H1 (cell line): Measurements from ENCODE around the gene RASEF. TPM values are rescaled to one million over a fixed set of nuclear protein-coding genes. Genes with fewer than 3 reads are reported as not detected.

Experiments used
- CBX5 ChIP-seq: fragments of 300-800, 300-1000 bp; sonication (generic); IDR thresholded peaks from 2 replicates; pipeline ENCODE4 v1.7.1; 2016; ENCODE audit warnings: antibody characterized with exemption, low read length, low read depth
- EZH2 ChIP-seq: fragments of 200-600 bp; sonication (generic); IDR thresholded peaks from 2 replicates; pipeline ENCODE4 v1.7.1; 2012; ENCODE audit warnings: low read depth, mild to moderate bottlenecking, moderate library complexity, low read length, inconsistent platforms; ENCODE audit not compliant: severe bottlenecking
- KDM1A ChIP-seq: fragments of 200-600, 300-600 bp; sonication (generic); IDR thresholded peaks from 2 replicates; pipeline ENCODE4 v1.7.1; 2016; ENCODE audit warnings: mild to moderate bottlenecking, low read length, borderline replicate concordance
- MAFK ChIP-seq: IDR thresholded peaks from 2 replicates; pipeline ENCODE4 v1.6.1; 2012; ENCODE audit warnings: low read depth, mild to moderate bottlenecking, improper control_type of control experiment, low read length
- PHF8 ChIP-seq: fragments of 200-600 bp; sonication (generic); conservative IDR thresholded peaks from 2 replicates; pipeline ENCODE4 v1.7.1; 2012; ENCODE audit warnings: low read depth, mild to moderate bottlenecking, inconsistent platforms, low read length, moderate library complexity
- TAF1 ChIP-seq: IDR thresholded peaks from 2 replicates; pipeline ENCODE4 v1.6.1; 2011; ENCODE audit warnings: mild to moderate bottlenecking, low read depth, low read length
- polyA plus RNA-seq, 7 experiments: library from polyadenylated mRNA; depleted of rRNA in 3 of 7; stranded (reverse) in 5 of 7; unstranded in 2 of 7; fragments of >200 nt in 5 of 7; fragments of 200-250 nt in 2 of 7; gene quantifications; 1 replicate in 5 of 7; 2 replicates in 1 of 7; 4 replicates in 1 of 7; pipeline versions ENCODE4 v1.2.1 to v1.2.3, GENCODE V29; 2011 to 2013; ENCODE audit warnings: missing spikeins in 2 of 7, mixed read lengths in 2 of 7
- total RNA-seq: library from RNA; stranded (reverse); fragmentation: NEBNext Ultra II Directional; extraction: Animal tissue kit (Norgen Biotek cat#: 25700); gene quantifications from 2 replicates; pipeline ENCODE4 v1.2.1, GENCODE V29; 2021
- TF ChIP-seq, protein P1 (sequence below): fragments of 300-600 bp; sonication (generic); IDR thresholded peaks from 2 replicates; pipeline ENCODE4 v1.7.1; 2012; ENCODE audit warnings: low read length, moderate library complexity, mild to moderate bottlenecking, inconsistent platforms; ENCODE audit not compliant: insufficient replicate concordance
- TF ChIP-seq, protein P2 (sequence below): IDR thresholded peaks from 2 replicates; pipeline ENCODE4 v1.6.1; 2011; ENCODE audit warnings: low read length, improper control_type of control experiment

Gene RASEF
- total and polyA plus RNA-seq, 2 of the 8 experiments (the other 6 are each of a cell fraction or from before 2014, with no cell fraction given): 1.1 to 4.6 TPM

DNA sequence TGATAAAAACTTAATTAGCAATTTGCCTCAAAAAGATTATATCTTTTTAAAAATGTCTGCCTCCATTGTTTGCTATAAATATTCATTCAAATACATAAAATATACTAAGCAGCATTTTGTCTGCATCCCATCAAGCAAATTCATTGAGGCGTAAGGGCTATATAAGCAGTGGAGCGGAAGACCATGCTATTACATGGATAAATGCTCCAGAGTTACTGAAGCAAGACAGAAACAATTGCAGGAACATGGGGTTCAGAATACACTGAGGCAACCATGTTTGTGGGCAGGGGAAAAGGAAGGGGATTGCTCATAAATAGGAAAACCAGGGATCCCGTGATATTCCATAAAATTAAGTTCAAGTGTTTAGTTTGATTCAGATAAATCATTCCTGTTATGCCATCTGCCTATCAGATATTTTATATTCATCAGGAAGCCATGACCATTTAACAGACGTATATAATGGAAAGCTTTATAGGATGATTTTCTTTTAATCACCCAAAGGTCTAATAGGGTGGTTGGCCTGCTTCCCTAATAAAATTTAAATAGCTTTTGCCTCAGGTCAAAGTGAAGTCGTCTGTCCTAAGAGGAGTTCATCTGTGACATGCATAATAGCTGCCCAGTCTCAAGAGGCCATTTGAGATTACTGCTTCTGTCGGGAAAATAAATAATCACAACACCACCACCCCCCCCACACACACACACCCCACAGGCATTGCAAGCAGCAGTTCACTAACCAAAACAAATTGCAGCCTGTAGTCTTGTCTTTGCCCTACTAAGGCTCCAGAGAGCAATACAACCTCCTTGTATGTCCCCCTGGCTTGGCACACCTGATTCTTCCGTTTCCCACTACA lies 105.2 kb downstream of the RASEF start (continued):
- TF ChIP-seq, protein P1, sequence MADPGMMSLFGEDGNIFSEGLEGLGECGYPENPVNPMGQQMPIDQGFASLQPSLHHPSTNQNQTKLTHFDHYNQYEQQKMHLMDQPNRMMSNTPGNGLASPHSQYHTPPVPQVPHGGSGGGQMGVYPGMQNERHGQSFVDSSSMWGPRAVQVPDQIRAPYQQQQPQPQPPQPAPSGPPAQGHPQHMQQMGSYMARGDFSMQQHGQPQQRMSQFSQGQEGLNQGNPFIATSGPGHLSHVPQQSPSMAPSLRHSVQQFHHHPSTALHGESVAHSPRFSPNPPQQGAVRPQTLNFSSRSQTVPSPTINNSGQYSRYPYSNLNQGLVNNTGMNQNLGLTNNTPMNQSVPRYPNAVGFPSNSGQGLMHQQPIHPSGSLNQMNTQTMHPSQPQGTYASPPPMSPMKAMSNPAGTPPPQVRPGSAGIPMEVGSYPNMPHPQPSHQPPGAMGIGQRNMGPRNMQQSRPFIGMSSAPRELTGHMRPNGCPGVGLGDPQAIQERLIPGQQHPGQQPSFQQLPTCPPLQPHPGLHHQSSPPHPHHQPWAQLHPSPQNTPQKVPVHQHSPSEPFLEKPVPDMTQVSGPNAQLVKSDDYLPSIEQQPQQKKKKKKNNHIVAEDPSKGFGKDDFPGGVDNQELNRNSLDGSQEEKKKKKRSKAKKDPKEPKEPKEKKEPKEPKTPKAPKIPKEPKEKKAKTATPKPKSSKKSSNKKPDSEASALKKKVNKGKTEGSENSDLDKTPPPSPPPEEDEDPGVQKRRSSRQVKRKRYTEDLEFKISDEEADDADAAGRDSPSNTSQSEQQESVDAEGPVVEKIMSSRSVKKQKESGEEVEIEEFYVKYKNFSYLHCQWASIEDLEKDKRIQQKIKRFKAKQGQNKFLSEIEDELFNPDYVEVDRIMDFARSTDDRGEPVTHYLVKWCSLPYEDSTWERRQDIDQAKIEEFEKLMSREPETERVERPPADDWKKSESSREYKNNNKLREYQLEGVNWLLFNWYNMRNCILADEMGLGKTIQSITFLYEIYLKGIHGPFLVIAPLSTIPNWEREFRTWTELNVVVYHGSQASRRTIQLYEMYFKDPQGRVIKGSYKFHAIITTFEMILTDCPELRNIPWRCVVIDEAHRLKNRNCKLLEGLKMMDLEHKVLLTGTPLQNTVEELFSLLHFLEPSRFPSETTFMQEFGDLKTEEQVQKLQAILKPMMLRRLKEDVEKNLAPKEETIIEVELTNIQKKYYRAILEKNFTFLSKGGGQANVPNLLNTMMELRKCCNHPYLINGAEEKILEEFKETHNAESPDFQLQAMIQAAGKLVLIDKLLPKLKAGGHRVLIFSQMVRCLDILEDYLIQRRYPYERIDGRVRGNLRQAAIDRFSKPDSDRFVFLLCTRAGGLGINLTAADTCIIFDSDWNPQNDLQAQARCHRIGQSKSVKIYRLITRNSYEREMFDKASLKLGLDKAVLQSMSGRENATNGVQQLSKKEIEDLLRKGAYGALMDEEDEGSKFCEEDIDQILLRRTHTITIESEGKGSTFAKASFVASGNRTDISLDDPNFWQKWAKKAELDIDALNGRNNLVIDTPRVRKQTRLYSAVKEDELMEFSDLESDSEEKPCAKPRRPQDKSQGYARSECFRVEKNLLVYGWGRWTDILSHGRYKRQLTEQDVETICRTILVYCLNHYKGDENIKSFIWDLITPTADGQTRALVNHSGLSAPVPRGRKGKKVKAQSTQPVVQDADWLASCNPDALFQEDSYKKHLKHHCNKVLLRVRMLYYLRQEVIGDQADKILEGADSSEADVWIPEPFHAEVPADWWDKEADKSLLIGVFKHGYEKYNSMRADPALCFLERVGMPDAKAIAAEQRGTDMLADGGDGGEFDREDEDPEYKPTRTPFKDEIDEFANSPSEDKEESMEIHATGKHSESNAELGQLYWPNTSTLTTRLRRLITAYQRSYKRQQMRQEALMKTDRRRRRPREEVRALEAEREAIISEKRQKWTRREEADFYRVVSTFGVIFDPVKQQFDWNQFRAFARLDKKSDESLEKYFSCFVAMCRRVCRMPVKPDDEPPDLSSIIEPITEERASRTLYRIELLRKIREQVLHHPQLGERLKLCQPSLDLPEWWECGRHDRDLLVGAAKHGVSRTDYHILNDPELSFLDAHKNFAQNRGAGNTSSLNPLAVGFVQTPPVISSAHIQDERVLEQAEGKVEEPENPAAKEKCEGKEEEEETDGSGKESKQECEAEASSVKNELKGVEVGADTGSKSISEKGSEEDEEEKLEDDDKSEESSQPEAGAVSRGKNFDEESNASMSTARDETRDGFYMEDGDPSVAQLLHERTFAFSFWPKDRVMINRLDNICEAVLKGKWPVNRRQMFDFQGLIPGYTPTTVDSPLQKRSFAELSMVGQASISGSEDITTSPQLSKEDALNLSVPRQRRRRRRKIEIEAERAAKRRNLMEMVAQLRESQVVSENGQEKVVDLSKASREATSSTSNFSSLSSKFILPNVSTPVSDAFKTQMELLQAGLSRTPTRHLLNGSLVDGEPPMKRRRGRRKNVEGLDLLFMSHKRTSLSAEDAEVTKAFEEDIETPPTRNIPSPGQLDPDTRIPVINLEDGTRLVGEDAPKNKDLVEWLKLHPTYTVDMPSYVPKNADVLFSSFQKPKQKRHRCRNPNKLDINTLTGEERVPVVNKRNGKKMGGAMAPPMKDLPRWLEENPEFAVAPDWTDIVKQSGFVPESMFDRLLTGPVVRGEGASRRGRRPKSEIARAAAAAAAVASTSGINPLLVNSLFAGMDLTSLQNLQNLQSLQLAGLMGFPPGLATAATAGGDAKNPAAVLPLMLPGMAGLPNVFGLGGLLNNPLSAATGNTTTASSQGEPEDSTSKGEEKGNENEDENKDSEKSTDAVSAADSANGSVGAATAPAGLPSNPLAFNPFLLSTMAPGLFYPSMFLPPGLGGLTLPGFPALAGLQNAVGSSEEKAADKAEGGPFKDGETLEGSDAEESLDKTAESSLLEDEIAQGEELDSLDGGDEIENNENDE: no peak
- TF ChIP-seq CBX5 (no peak), KDM1A (no peak), TAF1 (no peak), PHF8 (no peak), EZH2 (no peak), MAFK (no peak)
- TF ChIP-seq, protein P2, sequence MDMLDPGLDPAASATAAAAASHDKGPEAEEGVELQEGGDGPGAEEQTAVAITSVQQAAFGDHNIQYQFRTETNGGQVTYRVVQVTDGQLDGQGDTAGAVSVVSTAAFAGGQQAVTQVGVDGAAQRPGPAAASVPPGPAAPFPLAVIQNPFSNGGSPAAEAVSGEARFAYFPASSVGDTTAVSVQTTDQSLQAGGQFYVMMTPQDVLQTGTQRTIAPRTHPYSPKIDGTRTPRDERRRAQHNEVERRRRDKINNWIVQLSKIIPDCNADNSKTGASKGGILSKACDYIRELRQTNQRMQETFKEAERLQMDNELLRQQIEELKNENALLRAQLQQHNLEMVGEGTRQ: no peak
